ENCODE data around the gene FRMPD4. TPM values are rescaled to one million over a fixed set of nuclear protein-coding genes. Genes with fewer than 3 reads are reported as not detected.

FRMPD4 gene
- total RNA-seq, 1 donor: 1.8 TPM

- Histone ChIP-seq H2AFZ (ENCODE audit: low read length) (no peak overlapping the region), H3K79me2 (ENCODE audit: insufficient read depth, low read length) (no peaks in the 10 kb centered on the region), H3K27ac (ENCODE audit: low read depth, low read length) (no peak overlapping the region), H3K4me3 (ENCODE audit: insufficient read depth, low read length) (no peak overlapping the region), H3K4me2 (ENCODE audit: insufficient read depth, low read length) (no peak overlapping the region), H3K4me1 (ENCODE audit: insufficient read depth, low read length) (no peaks in the 10 kb centered on the region), H3K36me3 (ENCODE audit: insufficient read depth, low read length) (no peaks in the 10 kb centered on the region), H3K9me3 (ENCODE audit: low read depth, low read length) (no peaks in the 10 kb centered on the region), H4K20me1 (ENCODE audit: insufficient read depth, low read length) (no peaks in the 10 kb centered on the region), H3K27me3 (ENCODE audit: insufficient read depth, low read length) (no peaks in the 10 kb centered on the region)
- TF ChIP-seq CTCF (IDR thresholded peaks at IDR 0.05; ENCODE audit: extremely low read depth, low read depth, low read length): no peak
- no peak for DNase-seq (ENCODE audit: insufficient read length, low spot score, missing footprints)
Observed at GRCh38 chrX:12349201-12349600, 210.9 kb downstream of the FRMPD4 start.

- no peaks in the 10 kb centered on the region for H3K4me1 ChIP-seq (ENCODE audit: insufficient read depth, low read length)
- H4K20me1 ChIP-seq (ENCODE audit: insufficient read depth, low read length): no peaks in the 10 kb centered on the region
- H2AFZ ChIP-seq (ENCODE audit: low read length): no peak overlapping the region
- H3K79me2 ChIP-seq (ENCODE audit: insufficient read depth, low read length): no peaks in the 10 kb centered on the region
- DNase-seq (ENCODE audit: insufficient read length, low spot score, missing footprints): no peak
- no peak for TF ChIP-seq CTCF (IDR thresholded peaks at IDR 0.05; ENCODE audit: extremely low read depth, low read depth, low read length)
- H3K36me3 ChIP-seq (ENCODE audit: insufficient read depth, low read length): no peaks in the 10 kb centered on the region
- H3K4me3 ChIP-seq (ENCODE audit: insufficient read depth, low read length): no peak overlapping the region
- no peak overlapping the region for H3K4me2 ChIP-seq (ENCODE audit: insufficient read depth, low read length)
- no peaks in the 10 kb centered on the region for H3K9me3 ChIP-seq (ENCODE audit: low read depth, low read length)
- H3K27me3 ChIP-seq (ENCODE audit: insufficient read depth, low read length): no peaks in the 10 kb centered on the region
- no peak overlapping the region for H3K27ac ChIP-seq (ENCODE audit: low read depth, low read length)
Observed at GRCh38 chrX:12352922-12353321, 214.6 kb downstream of the FRMPD4 start.

GRCh38 chrX:12360383-12360782 is 222.1 kb downstream of the FRMPD4 start:
- Histone ChIP-seq H3K4me1 (ENCODE audit: insufficient read depth, low read length) (peaks cover 8% of the 10 kb centered on the region), H3K4me2 (ENCODE audit: insufficient read depth, low read length) (no peak overlapping the region), H3K27ac (ENCODE audit: low read depth, low read length) (peak overlapping the region; percentile 85), H3K36me3 (ENCODE audit: insufficient read depth, low read length) (no peaks in the 10 kb centered on the region), H4K20me1 (ENCODE audit: insufficient read depth, low read length) (no peaks in the 10 kb centered on the region), H3K4me3 (ENCODE audit: insufficient read depth, low read length) (no peak overlapping the region), H3K27me3 (ENCODE audit: insufficient read depth, low read length) (no peaks in the 10 kb centered on the region), H2AFZ (ENCODE audit: low read length) (no peak overlapping the region), H3K79me2 (ENCODE audit: insufficient read depth, low read length) (no peaks in the 10 kb centered on the region), H3K9me3 (ENCODE audit: low read depth, low read length) (no peaks in the 10 kb centered on the region)
- TF ChIP-seq CTCF (IDR thresholded peaks at IDR 0.05; ENCODE audit: extremely low read depth, low read depth, low read length): no peak
- no peak for DNase-seq (ENCODE audit: insufficient read length, low spot score, missing footprints)

GRCh38 chrX:12360986-12361598 is 222.8 kb downstream of the FRMPD4 start:
- Histone ChIP-seq H3K79me2 (ENCODE audit: insufficient read depth, low read length) (no peaks in the 10 kb centered on the region), H3K9me3 (ENCODE audit: low read depth, low read length) (no peaks in the 10 kb centered on the region), H2AFZ (ENCODE audit: low read length) (no peak overlapping the region), H3K4me2 (ENCODE audit: insufficient read depth, low read length) (peak overlapping the region; percentile 14), H3K4me1 (ENCODE audit: insufficient read depth, low read length) (peaks cover 8% of the 10 kb centered on the region), H4K20me1 (ENCODE audit: insufficient read depth, low read length) (no peaks in the 10 kb centered on the region), H3K4me3 (ENCODE audit: insufficient read depth, low read length) (no peak overlapping the region), H3K36me3 (ENCODE audit: insufficient read depth, low read length) (no peaks in the 10 kb centered on the region), H3K27me3 (ENCODE audit: insufficient read depth, low read length) (no peaks in the 10 kb centered on the region), H3K27ac (ENCODE audit: low read depth, low read length) (peak overlapping the region; percentile 85)
- no peak for DNase-seq (ENCODE audit: insufficient read length, low spot score, missing footprints)
- no peak for TF ChIP-seq CTCF (IDR thresholded peaks at IDR 0.05; ENCODE audit: extremely low read depth, low read depth, low read length)

Data from osteoblast (primary cell).